DMS153 treated with DMSO at 0.1 percent for 48 hours (cell line): Measurements from ENCODE around the gene POLR3F.
"Not testable (repeated sequence)": the region's sequence is repeated elsewhere in the genome, so short reads cannot be mapped to it uniquely, and the experiment has no call there.

Experiments
- DNase-seq: peaks from one replicate; lab custom pipeline; 2025; ENCODE audit not compliant: unreplicated experiment; lab: John Stamatoyannopoulos, UW

POLR3F gene, protein sequence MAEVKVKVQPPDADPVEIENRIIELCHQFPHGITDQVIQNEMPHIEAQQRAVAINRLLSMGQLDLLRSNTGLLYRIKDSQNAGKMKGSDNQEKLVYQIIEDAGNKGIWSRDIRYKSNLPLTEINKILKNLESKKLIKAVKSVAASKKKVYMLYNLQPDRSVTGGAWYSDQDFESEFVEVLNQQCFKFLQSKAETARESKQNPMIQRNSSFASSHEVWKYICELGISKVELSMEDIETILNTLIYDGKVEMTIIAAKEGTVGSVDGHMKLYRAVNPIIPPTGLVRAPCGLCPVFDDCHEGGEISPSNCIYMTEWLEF

DNA sequence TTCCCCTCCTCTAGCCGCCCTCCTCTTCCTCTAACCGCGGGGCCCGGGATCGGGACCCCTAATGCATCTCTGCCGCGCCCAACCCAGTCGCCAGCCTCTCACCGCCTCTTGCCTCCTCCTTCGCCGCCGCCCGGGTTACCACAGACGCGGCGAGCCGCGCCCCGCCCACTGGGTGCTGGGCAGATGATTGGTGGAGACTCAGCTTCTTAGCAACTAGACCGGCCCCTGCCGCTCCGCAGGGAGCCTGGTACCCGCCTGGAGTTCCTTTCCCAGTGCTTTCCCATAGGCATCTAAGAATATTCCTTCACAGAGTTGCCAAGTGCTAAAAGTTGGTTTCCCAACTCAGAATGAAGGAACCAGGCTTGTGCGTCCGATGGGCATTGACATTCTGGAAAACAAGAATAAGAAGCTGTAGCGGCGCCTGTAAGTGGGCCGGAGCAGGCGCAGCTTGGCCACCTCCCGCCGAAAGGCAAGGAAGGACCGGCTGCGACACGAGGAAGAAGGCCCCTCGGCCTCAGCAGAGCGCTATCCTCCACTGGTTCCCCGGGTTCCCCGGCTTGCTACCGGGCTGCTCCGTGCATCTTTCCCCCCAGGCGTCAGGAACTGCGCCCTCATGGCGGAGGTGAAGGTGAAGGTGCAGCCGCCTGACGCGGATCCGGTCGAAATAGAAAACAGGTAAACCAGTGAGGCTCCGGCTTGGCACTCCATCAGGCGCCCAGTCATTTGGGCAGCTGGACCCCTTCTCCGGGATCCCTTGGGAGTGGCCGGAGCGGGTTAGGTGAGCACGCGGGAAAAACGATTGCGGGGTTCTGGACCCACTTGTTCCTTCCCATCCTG lies at the start of gene POLR3F, which contains the start of gene DZANK1:
Gene POLR3F (plus strand): TSS at position 497 of the 837 bp plus-strand sequence. CDS start 117 bp downstream, at position 614.
Gene DZANK1 (minus strand): TSS at position 137 of the 837 bp plus-strand sequence. CDS start 1,672 bp downstream, outside the sequence.
- peak; percentile 95 for DNase-seq

DNA sequence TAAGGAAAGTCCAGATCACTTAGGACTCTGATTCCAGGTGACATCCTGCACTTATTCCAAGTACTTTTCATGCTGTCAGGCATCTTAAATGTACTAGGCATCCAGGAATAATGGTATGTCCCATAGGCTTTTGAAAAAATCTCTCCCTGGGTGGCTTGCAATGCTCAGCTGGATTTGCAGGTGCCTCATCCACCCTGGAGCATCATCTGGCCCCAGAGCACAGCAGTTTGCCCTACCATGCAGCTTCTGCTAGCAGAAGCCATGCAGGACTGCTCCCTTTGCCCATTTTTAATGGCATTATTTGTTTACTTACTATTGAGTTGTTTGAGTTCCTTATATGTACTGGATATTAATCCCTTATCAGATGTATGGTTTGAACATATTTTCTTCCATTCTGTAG lies 45.6 kb upstream of the POLR3F start:
- no peak for DNase-seq

GRCh38 chr20:18427214-18427613 lies 40.0 kb upstream of the POLR3F start:
- no peak for DNase-seq

DNA sequence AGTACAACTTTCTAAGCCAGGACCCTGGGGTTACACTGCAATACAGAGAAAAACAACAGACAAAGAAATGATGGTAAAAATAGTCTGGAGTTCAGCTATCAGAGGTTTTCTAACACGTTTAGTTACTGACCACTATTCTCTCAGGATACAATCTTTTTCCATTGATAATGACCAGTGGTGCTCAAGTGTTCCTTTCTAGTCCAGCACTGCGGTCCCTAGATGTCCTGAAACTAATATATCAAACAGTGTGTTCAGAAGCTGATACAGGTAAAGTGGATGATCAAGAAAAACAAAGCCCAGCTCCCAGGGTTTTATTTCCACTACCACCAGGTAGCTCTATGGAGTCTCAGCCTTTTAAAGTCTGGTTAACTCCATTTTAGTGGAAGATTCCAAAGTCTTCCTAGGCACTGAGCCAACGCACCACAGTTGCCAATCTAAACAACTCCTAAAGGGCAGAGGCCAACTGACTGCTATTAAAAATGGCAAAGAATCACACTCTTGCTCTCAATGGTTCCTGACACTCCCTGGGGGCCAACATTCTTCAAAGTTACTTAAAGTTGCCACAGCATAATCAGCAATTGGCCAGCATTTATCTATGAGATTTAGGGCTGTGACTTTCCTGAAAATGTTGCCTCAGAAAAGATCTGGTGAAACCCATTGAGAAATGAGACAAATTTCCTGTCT lies 38.6 kb upstream of the POLR3F start:
- DNase-seq, result no peak

GRCh38 chr20:18430172-18430826 lies 36.9 kb upstream of the POLR3F start:
- DNase-seq, result no peak

DNA sequence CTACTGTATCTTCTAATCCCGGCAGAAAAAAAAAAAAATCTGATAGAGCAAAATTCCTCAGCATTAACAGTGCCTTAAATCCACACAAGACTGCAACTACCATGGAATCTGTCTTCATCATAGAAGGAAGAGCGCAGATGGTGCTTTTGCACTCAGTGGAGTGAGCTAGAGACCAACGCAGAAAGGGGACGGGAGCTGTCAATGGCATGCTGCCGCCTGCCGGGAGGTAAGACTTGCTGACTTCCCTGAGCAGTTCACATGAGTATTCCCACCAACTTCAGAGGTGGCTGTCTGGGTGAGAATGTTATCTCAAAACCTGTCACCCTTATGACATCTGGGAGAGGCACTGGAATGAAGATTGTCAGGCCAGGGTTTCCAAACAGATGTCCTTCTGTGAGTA lies 36.0 kb upstream of the POLR3F start:
- DNase-seq, result no peak

GRCh38 chr20:18436847-18437246 lies 30.3 kb upstream of the POLR3F start:
- no peak for DNase-seq

DNA sequence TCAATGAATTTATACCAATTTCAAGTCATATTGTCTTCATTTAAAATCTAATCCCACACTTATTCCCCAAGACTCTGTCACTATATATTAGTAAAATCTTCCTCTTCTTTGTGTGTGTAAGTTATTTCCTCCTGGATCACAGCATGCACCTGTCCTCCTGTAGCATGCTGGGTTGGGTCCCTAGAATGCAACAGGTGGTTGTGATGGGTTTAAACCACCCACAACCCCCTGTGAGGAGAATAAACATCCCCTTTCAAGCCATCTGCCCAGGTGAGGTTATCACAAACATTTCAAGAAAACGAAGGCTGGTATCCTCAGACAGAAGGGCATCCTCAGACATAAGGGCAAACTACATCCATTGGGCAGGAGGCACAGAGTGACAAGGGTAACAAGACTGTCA lies 26.8 kb upstream of the POLR3F start:
- no peak for DNase-seq

DNA sequence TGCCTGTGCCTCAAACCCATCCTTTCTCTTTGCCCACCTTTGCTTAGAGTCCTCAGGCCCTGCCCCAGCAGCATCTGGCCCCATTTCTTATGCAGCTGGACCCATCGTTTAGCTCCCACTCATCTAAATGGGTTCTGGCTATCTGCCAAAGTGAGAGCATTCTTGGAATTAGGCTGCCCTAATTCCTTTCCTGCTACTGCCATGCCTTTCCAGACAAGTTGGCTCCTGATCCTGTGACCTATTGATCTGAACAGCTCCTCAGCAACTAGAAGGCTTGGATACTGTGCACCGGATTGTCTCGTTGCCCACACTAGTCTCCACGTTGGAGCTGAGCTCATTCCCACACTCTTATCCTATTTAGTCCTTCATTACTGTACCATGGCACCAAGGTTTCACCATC lies 23.3 kb upstream of the POLR3F start:
- no peak for DNase-seq

- no peak for DNase-seq
Measured at GRCh38 chr20:18456600-18456999, 10.6 kb upstream of the POLR3F start.

DNA sequence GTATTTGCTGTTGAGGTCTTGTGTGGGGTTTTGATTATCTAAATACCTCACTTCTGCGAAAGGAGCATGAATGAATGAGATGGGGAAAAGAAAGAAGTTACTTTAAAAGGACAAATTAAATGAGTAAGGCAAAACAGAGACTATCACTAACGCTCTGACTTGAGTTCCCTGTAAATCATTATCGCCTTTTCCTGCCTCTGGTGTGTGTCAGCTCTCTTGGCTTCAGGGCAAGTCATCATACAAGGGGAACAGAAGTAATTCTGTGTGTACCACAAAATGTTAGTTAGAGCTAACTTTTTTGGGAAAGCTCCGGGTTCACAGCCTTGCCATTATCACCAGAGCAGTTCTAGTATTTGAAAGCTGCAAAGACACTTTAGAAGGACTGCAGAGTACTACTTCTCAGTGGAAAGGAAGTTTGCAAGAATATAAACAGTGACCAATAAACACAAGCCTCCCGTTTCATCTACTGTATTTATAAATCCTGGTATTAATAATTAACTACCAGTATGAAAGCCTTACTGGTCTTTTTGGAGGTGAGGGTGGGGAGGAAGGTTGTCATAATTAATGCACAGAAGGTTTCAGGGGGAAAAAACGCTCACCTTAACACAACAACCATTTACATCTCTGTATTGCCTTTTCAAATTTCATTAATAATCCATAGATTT lies 1.5 kb upstream of the POLR3F start:
- DNase-seq, result no peak

DNA sequence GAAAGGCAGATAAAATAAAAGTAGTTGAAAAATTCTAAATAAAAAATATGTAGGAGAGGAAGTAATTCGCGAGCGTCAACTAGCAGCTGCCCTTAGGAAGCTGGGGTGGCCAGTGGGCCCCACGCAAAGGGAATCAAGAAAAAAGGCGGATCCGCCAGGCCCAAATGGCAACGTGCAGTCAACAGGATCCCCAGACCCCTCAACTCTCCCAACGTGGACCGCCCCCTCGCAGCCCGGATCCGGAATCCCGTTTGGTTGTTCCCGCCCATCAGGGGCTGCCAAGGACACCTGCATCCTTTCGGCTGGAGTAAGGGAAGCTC lies 656 bp upstream of the POLR3F start:
- no peak for DNase-seq

GRCh38 chr20:18477218-18477617 lies 10.0 kb downstream of the POLR3F start:
- no peak for DNase-seq

DNA sequence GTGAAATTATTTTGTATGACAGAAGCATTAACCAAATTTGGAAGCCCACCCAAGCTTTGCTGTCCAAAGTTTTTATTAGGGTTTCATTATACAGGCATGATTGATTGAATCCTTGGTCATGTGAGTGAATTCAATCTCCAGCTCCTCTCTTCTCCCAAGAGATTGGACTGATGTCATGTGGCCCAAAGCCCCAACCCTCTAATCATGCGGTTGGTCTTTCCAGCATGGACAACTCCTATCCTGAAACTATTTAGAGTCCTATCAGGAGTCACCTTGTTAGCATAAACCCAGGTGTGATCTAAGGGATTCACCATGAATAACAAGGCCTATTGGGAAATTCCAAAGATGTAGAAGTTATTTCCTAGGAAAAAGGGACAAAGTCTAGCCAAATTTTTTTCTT lies 10.6 kb downstream of the POLR3F start:
- no peak for DNase-seq

DNA sequence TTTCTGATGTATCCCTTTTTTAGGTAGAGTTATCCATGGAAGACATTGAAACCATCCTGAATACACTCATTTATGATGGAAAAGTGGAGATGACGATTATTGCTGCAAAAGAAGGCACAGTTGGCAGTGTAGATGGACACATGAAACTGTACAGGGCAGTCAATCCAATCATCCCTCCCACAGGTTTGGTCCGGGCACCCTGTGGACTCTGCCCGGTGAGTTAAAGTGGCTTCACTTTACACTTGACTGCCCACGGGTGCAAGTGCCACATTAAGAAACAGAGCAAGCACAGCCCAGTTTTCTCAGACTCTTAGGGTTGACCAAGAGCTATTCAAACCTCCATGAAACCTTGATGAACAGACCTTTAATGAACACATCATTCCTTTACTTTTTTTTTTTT lies 14.4 kb downstream of the POLR3F start:
- no peak for DNase-seq

DNA sequence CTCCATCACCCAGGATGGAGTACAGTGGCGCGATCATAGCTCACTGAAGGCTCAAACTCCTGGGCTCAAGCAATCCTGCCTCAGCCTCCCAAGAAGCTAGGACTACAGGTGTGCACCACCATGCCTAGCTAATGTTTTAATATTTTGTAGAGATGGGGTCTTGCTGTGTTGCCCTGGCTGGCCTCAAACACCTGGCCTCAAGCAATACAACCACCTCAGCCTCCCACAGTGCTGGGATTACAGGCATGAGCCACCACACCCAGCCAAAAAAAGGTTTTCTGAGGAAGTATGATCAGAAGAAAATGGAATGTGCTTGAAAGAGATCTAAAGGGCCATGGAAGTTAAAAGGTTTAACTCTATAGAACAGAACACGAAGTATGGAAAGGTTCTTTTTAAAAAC lies 21.1 kb downstream of the POLR3F start:
- DNase-seq, result no peak

DNA sequence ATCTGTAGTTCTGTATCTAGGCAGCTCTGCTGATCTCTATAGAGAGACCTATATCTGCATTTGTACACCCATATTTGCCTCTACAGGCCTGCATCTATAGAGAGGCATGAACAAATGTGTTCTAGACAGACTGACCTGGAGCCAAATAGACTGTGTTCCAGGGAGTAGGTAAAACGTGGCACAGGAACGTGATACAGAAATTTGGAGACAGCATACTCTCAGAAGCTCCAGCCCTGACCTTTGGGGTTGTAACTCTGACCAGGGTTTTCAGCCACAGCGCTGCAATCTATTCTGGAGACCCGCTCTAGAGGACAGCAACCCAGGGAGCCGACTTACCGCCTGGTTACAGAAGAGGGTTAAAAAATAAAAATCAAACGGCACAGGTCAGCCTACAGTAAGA lies 28.9 kb downstream of the POLR3F start:
- peak; percentile 30 for DNase-seq

GRCh38 chr20:18496740-18497592 lies 29.8 kb downstream of the POLR3F start, which contains the start of gene RBBP9:
Gene RBBP9, minus strand, starts transcription at chr20:18497225. Its CDS starts 58 bp downstream, at chr20:18497167.
- peak; percentile 63 for DNase-seq

- DNase-seq, result no peak
Measured at GRCh38 chr20:18497603-18498002, 30.4 kb downstream of the POLR3F start.

GRCh38 chr20:18501672-18502071 lies 34.5 kb downstream of the POLR3F start:
- not testable (repeated sequence) for DNase-seq
